Endothelial cell of umbilical vein (primary cell): ENCODE data around the gene SLC25A48. TPM values are rescaled to one million over a fixed set of nuclear protein-coding genes. Genes with fewer than 3 reads are reported as not detected.

Experiments
- BruUV-seq: library from RNA; stranded (reverse); fragments of 400-500 nt; replicated peaks from 2 replicates; lab custom pipeline; 2021; lab: Mats Ljungman, UMichigan
- CTCF ChIA-PET: fragments of 300-600, 350-600 bp; sonication (Branson Sonifier 250); formaldehyde crosslinking; loops from one replicate; lab custom pipeline; 2021; ENCODE audit warnings: antibody characterized with exemption, inconsistent platforms; lab: Charles Lee
- POLR2A ChIA-PET: fragments of 300-600, 350-600 bp; sonication (Branson Sonifier 250); formaldehyde crosslinking; loops from one replicate; lab custom pipeline; 2021; ENCODE audit warnings: antibody characterized with exemption, inconsistent platforms; lab: Charles Lee
- DNase-seq: peaks from one replicate; pipeline ENCODE4 v3.0.0-alpha.2; 2011; ENCODE audit warnings: low read depth, low spot score
- FAIRE-seq: peaks from 2 replicates; lab custom pipeline; 2011; peaks lifted over from hg19 to GRCh38; lab: Jason Lieb, UNC
- H2AFZ ChIP-seq: 2 replicates; pipeline ENCODE4 v1.6.0; 2012; ENCODE audit warnings: low read depth, low read length, control low read depth, inconsistent platforms
- H3K27ac ChIP-seq: 2 replicates; pipeline ENCODE4 v1.5.1; 2011; ENCODE audit warnings: low read depth, mild to moderate bottlenecking, control low read depth, low read length, moderate library complexity; ENCODE audit not compliant: insufficient read depth
- H3K27me3 ChIP-seq, 2 experiments: 2 replicates each; pipeline versions ENCODE4 v1.6.0 to v1.6.1; 2011; ENCODE audit warnings: low read length in 2 of 2, mixed read lengths in 1 of 2; ENCODE audit not compliant: control insufficient read depth in 2 of 2, insufficient read depth in 2 of 2
- H3K36me3 ChIP-seq, 2 experiments: 2 replicates in 1 of 2; 3 replicates in 1 of 2; pipeline ENCODE4 v1.5.1; 2011; ENCODE audit warnings: low read length in 2 of 2, mild to moderate bottlenecking in 1 of 2, moderate library complexity in 1 of 2; ENCODE audit not compliant: control insufficient read depth in 2 of 2, insufficient read depth in 2 of 2; ENCODE audit errors: extremely low read depth in 1 of 2
- H3K4me1 ChIP-seq: 3 replicates; pipeline ENCODE4 v1.5.1; 2011; ENCODE audit warnings: mild to moderate bottlenecking, low read length; ENCODE audit not compliant: control insufficient read depth, insufficient read depth; ENCODE audit errors: extremely low read depth
- H3K4me2 ChIP-seq: 2 replicates; pipeline ENCODE4 v1.6.1; 2011; ENCODE audit warnings: low read length, control low read depth, mixed read lengths; ENCODE audit not compliant: insufficient read depth
- H3K4me3 ChIP-seq, 3 experiments: fragments of 200-600 bp in 1 of 3; sonication (generic), shearing (Covaris generic) in 1 of 3; replicated peaks in 1 of 3; 2 replicates each; pipeline ENCODE4 v1.5.1; 2011 to 2016; ENCODE audit warnings: control low read depth in 3 of 3, low read length in 3 of 3, mild to moderate bottlenecking in 2 of 3, inconsistent platforms in 1 of 3, low read depth in 1 of 3, moderate library complexity in 1 of 3; ENCODE audit not compliant: insufficient read depth in 1 of 3
- H3K79me2 ChIP-seq: 2 replicates; pipeline ENCODE4 v1.6.0; 2012; ENCODE audit warnings: low read length, inconsistent platforms; ENCODE audit not compliant: control insufficient read depth, insufficient read depth
- H3K9ac ChIP-seq: replicated peaks from 2 replicates; pipeline ENCODE3; 2011; ENCODE audit warnings: low read length, control low read depth; ENCODE audit not compliant: insufficient read depth; ENCODE audit errors: extremely low read depth
- H3K9me1 ChIP-seq: replicated peaks from 3 replicates; pipeline ENCODE4 v1.6.0; 2011; ENCODE audit warnings: mild to moderate bottlenecking, low read length; ENCODE audit not compliant: control insufficient read depth, insufficient read depth; ENCODE audit errors: extremely low read depth
- H3K9me3 ChIP-seq: replicated peaks from 2 replicates; pipeline ENCODE4 v1.5.1; 2012; ENCODE audit warnings: low read length, inconsistent platforms; ENCODE audit not compliant: control insufficient read depth, insufficient read depth
- H4K20me1 ChIP-seq: replicated peaks from 2 replicates; pipeline ENCODE3; 2011; ENCODE audit warnings: mild to moderate bottlenecking, low read length; ENCODE audit not compliant: control insufficient read depth, insufficient read depth; ENCODE audit errors: extremely low read depth
- CTCF ChIP-seq, 2 donors: IDR thresholded peaks; 1 replicate in 1 of 2; 2 replicates in 1 of 2; pipeline ENCODE4 v1.5.1; 2011; ENCODE audit warnings: low read length in 2 of 2, mild to moderate bottlenecking in 2 of 2, moderate library complexity in 2 of 2, control low read depth in 1 of 2, inconsistent platforms in 1 of 2, low read depth in 1 of 2; ENCODE audit not compliant: insufficient read depth in 1 of 2; ENCODE audit errors: extremely low read depth in 1 of 2
- EZH2 ChIP-seq: IDR thresholded peaks from 2 replicates; pipeline ENCODE4 v1.6.1; 2012; ENCODE audit warnings: borderline replicate concordance, low read depth, mild to moderate bottlenecking, moderate library complexity, low read length, inconsistent platforms; ENCODE audit not compliant: severe bottlenecking
- FOS ChIP-seq: IDR thresholded peaks from 2 replicates; pipeline ENCODE4 v1.6.1; 2011; ENCODE audit warnings: mild to moderate bottlenecking, low read length, moderate library complexity, borderline replicate concordance; ENCODE audit not compliant: insufficient read depth
- GATA2 ChIP-seq: IDR thresholded peaks from 2 replicates; pipeline ENCODE4 v1.7.0; 2011; ENCODE audit warnings: low read depth, mild to moderate bottlenecking, moderate library complexity, mixed read lengths, low read length; ENCODE audit not compliant: insufficient read length, insufficient read depth
- JUN ChIP-seq: IDR thresholded peaks from 2 replicates; pipeline ENCODE4 v1.6.1; 2011; ENCODE audit warnings: borderline replicate concordance, low read depth; ENCODE audit not compliant: insufficient read length, insufficient read depth
- MYC ChIP-seq: IDR thresholded peaks from one replicate; pipeline ENCODE4 v1.6.1; 2011; ENCODE audit warnings: mild to moderate bottlenecking, low read depth, low read length
- POLR2A ChIP-seq: IDR thresholded peaks from 2 replicates; pipeline ENCODE4 v1.6.1; 2012; ENCODE audit warnings: low read depth, mild to moderate bottlenecking, control low read depth, low read length
- POLR2AphosphoS5 ChIP-seq: IDR thresholded peaks from 2 replicates; pipeline ENCODE4 v1.6.1; 2012; ENCODE audit warnings: low read depth, mild to moderate bottlenecking, control low read depth, low read length, moderate library complexity; ENCODE audit not compliant: insufficient read depth
- dilution Hi-C: fragments of 300-500 bp; cut with MboI; formaldehyde crosslinking; loops from one replicate; pipeline ENCODE4 v1.15.0; 2019; ENCODE audit warnings: low sequenced_read_pairs; ENCODE audit not compliant: extremely low pct_ligation_motif_present
- intact Hi-C: fragments of 100-400 bp; cut with micrococcal nuclease; formaldehyde crosslinking; loops from one replicate; pipeline ENCODE4 v1.10.0; 2022
- polyA plus RNA-seq, 4 experiments: library from polyadenylated mRNA; depleted of rRNA in 3 of 4; stranded (reverse) in 3 of 4; unstranded in 1 of 4; fragments of >200 nt; gene quantifications; 2 replicates each; pipeline versions ENCODE4 v1.2.1 to v1.2.3, GENCODE V29; 2011 to 2012; ENCODE audit warnings: missing spikeins in 1 of 4
- total RNA-seq: library from RNA; stranded (reverse); gene quantifications from 2 replicates; pipeline ENCODE4 v1.2.3, GENCODE V29; 2021
- TF ChIP-seq, protein P1 (sequence below): IDR thresholded peaks from 2 replicates; pipeline ENCODE4 v1.6.1; 2011; ENCODE audit not compliant: insufficient read depth, insufficient read length

SLC25A48 gene
- total and polyA plus RNA-seq, 2 donors (not counting 3 experiments of a cell fraction or from before 2014, with no cell fraction given) = not detected

- H3K79me2 ChIP-seq = no peaks in the 10 kb centered on the region
- no peak overlapping the region for H3K4me3 ChIP-seq
- H3K9me1 ChIP-seq = no peaks in the 10 kb centered on the region
- H2AFZ ChIP-seq = no peak overlapping the region
- H4K20me1 ChIP-seq = no peaks in the 10 kb centered on the region
- no peaks in the 10 kb centered on the region for H3K4me1 ChIP-seq
- TF ChIP-seq CTCF (IDR thresholded peaks at IDR 0.05; ENCODE audit: extremely low read depth in 1 of 2, insufficient read depth in 1 of 2, low read depth in 1 of 2, low read length in 2 of 2) (no peak), JUN (no peak), GATA2 (no peak), FOS (no peak), POLR2AphosphoS5 (no peak), POLR2A (no peak), EZH2 (no peak), MYC (no peak)
- TF ChIP-seq, protein P1, sequence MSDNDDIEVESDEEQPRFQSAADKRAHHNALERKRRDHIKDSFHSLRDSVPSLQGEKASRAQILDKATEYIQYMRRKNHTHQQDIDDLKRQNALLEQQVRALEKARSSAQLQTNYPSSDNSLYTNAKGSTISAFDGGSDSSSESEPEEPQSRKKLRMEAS = no peak
- no peaks in the 10 kb centered on the region for H3K9me3 ChIP-seq
- no TSS peak for BruUV-seq
- H3K9ac ChIP-seq = no peak overlapping the region
- ChIA-PET POLR2A (no interaction called here), CTCF (interaction anchor here (1.0 kb wide), 1 partner anchor 40 kb away, joined by 4 read pairs; no protein-coding TSS in a partner anchor)
- DNase-seq (no peak), FAIRE-seq (no peak)
- H3K4me2 ChIP-seq = no peak overlapping the region
- intact Hi-C loops (no loop called here), dilution Hi-C loops (no loop called here)
- no peaks in the 10 kb centered on the region for H3K27me3 ChIP-seq
- H3K27ac ChIP-seq = no peak overlapping the region
- H3K36me3 ChIP-seq = no peaks in the 10 kb centered on the region
These were observed 35.5 kb downstream of the SLC25A48 start for GRCh38 chr5:135869935-135870334.
